Panc1 (cell line): Measurements from ENCODE around the gene GPD2. TPM values are rescaled to one million over a fixed set of nuclear protein-coding genes. Genes with fewer than 3 reads are reported as not detected.

Experiments used
- ATAC-seq: fragments of 200-7000 bp; cut with Tn5 transposase; 2 replicates; pipeline ENCODE4 v1.9.1; 2020; ENCODE audit warnings: mild to moderate bottlenecking, moderate library complexity
- BruUV-seq: library from RNA; stranded (reverse); fragments of 400-500 nt; replicated peaks from 2 replicates; lab custom pipeline; 2021; lab: Mats Ljungman, UMichigan
- CTCF ChIA-PET: fragments of 300-600 bp; sonication (Branson Sonifier 250); formaldehyde crosslinking; loops from one replicate; lab custom pipeline; 2022; ENCODE audit warnings: antibody characterized with exemption; lab: Charles Lee
- POLR2A ChIA-PET: fragments of 300-600 bp; sonication (Branson Sonifier 250); formaldehyde crosslinking; loops from one replicate; lab custom pipeline; 2022; ENCODE audit warnings: antibody characterized with exemption; lab: Charles Lee
- DNase-seq: peaks from one replicate; pipeline ENCODE4 v3.0.0-alpha.2; 2010; ENCODE audit warnings: low read depth, low spot score
- H3K27ac ChIP-seq: 2 replicates; pipeline ENCODE4 v1.5.1; 2011; ENCODE audit warnings: mild to moderate bottlenecking, low read length, inconsistent platforms
- H3K27me3 ChIP-seq: fragments of 200-500 bp; sonication (Bioruptor generic); 2 replicates; pipeline ENCODE4 v1.6.0; 2014; ENCODE audit warnings: low read length, inconsistent platforms; ENCODE audit not compliant: control insufficient read depth, insufficient read depth
- H3K36me3 ChIP-seq: fragments of 200-500 bp; sonication (Bioruptor generic); 2 replicates; pipeline ENCODE4 v1.5.1; 2014; ENCODE audit warnings: inconsistent platforms, mild to moderate bottlenecking, low read length, moderate library complexity; ENCODE audit not compliant: control insufficient read depth, insufficient read depth
- H3K4me1 ChIP-seq: 2 replicates; pipeline ENCODE4 v1.5.1; 2011; ENCODE audit warnings: inconsistent platforms, mild to moderate bottlenecking, low read length, moderate library complexity; ENCODE audit not compliant: control insufficient read depth, insufficient read depth
- H3K4me3 ChIP-seq, 2 experiments: 2 replicates each; pipeline ENCODE4 v1.5.1; 2011 to 2012; ENCODE audit warnings: low read depth in 2 of 2, low read length in 2 of 2, mild to moderate bottlenecking in 2 of 2, inconsistent platforms in 1 of 2, moderate library complexity in 1 of 2
- H3K9me3 ChIP-seq: fragments of 200-500 bp; sonication (Bioruptor generic); 2 replicates; pipeline ENCODE4 v1.5.1; 2014; ENCODE audit warnings: low read depth, mild to moderate bottlenecking, inconsistent platforms, low read length, moderate library complexity; ENCODE audit not compliant: control insufficient read depth, insufficient read depth
- CTCF ChIP-seq: fragments of 450-650 bp; IDR thresholded peaks from 2 replicates; pipeline ENCODE4 v1.5.1; 2017; ENCODE audit warnings: mild to moderate bottlenecking
- POLR2AphosphoS5 ChIP-seq: IDR thresholded peaks from 2 replicates; pipeline ENCODE4 v1.6.1; 2012; ENCODE audit warnings: mild to moderate bottlenecking, low read depth, low read length, moderate library complexity
- REST ChIP-seq, 2 experiments: IDR thresholded peaks; 2 replicates each; pipeline ENCODE4 v1.6.1; 2011 to 2012; ENCODE audit warnings: low read depth in 2 of 2, control low read depth in 1 of 2, low read length in 1 of 2, mild to moderate bottlenecking in 1 of 2, moderate library complexity in 1 of 2; ENCODE audit not compliant: insufficient read depth in 1 of 2
- SIN3A ChIP-seq: IDR thresholded peaks from 2 replicates; pipeline ENCODE4 v1.6.1; 2012; ENCODE audit warnings: low read depth, mild to moderate bottlenecking, low read length, moderate library complexity, borderline replicate concordance; ENCODE audit not compliant: insufficient read depth
- TCF7L2 ChIP-seq: IDR thresholded peaks from 2 replicates; pipeline ENCODE4 v1.6.1; 2011; ENCODE audit warnings: mild to moderate bottlenecking, low read depth, low read length, inconsistent platforms
- in situ Hi-C: cut with HindIII; loops from 2 replicates; pipeline ENCODE4 v1.10.0; 2016; ENCODE audit warnings: low sequenced_read_pairs, low pct_unique_long_range_greater_than_20kb
- intact Hi-C: fragments of 100-400 bp; cut with micrococcal nuclease; formaldehyde crosslinking; loops from one replicate; pipeline ENCODE4 v1.10.0; 2022; ENCODE audit not compliant: unreplicated experiment
- total RNA-seq: library from RNA; stranded (reverse); gene quantifications from one replicate; pipeline ENCODE4 v1.2.1, GENCODE V29; 2021; ENCODE audit not compliant: unreplicated experiment

The GPD2 gene
- total RNA-seq, 1 experiment from 2014 or later = 27.5 TPM

GRCh38 chr2:156437931-156438410 is 1.8 kb downstream of the GPD2 start:
- in situ Hi-C loops = no loop called here
- ChIA-PET CTCF (no interaction called here), POLR2A (no interaction called here)
- ATAC-seq (no peak), DNase-seq (no peak)
- H3K4me1 ChIP-seq = peaks cover 20% of the 10 kb centered on the region
- no peak for TF ChIP-seq POLR2AphosphoS5
- TF ChIP-seq SIN3A = no peak
- no peak for TF ChIP-seq REST (IDR thresholded peaks at IDR 0.05; ENCODE audit: insufficient read depth in 1 of 2, low read depth in 2 of 2, low read length in 1 of 2)
- TF ChIP-seq TCF7L2 = no peak
- TF ChIP-seq CTCF = no peak
- no peak overlapping the region for H3K27ac ChIP-seq
- no peak overlapping the region for H3K4me3 ChIP-seq
- no peaks in the 10 kb centered on the region for H3K36me3 ChIP-seq
- no peaks in the 10 kb centered on the region for H3K27me3 ChIP-seq
- H3K9me3 ChIP-seq = no peaks in the 10 kb centered on the region
- no TSS peak for BruUV-seq
- intact Hi-C loops = no loop called here

- in situ Hi-C loops (no loop called here), intact Hi-C loops (no loop called here)
- H3K4me1 ChIP-seq = no peaks in the 10 kb centered on the region
- no peak overlapping the region for H3K4me3 ChIP-seq
- H3K9me3 ChIP-seq = no peaks in the 10 kb centered on the region
- BruUV-seq = no TSS peak
- TF ChIP-seq CTCF (no peak), REST (IDR thresholded peaks at IDR 0.05; ENCODE audit: insufficient read depth in 1 of 2, low read depth in 2 of 2, low read length in 1 of 2) (no peak), SIN3A (no peak), POLR2AphosphoS5 (no peak), TCF7L2 (no peak)
- DNase-seq (no peak), ATAC-seq (no peak)
- no peaks in the 10 kb centered on the region for H3K36me3 ChIP-seq
- no peak overlapping the region for H3K27ac ChIP-seq
- POLR2A ChIA-PET = interaction anchor here (0.6 kb wide), 1 partner anchor 24 kb away, joined by 3 read pairs; no protein-coding TSS in a partner anchor
- no peaks in the 10 kb centered on the region for H3K27me3 ChIP-seq
- CTCF ChIA-PET = no interaction called here
Measured at GRCh38 chr2:156443089-156443488, 6.9 kb downstream of the GPD2 start.
